Fibroblast of lung (primary cell): ENCODE data around the gene PSMC1.

ENCODE experiments used
- CTCF ChIP-seq, 2 donors: IDR thresholded peaks in 1 of 2; conservative IDR thresholded peaks in 1 of 2; 1 replicate in 1 of 2; 2 replicates in 1 of 2; pipeline ENCODE4 v1.5.1; 2011 to 2012; ENCODE audit warnings: low read length in 2 of 2, control low read depth in 1 of 2, inconsistent platforms in 1 of 2, low read depth in 1 of 2, mild to moderate bottlenecking in 1 of 2
- EZH2 ChIP-seq: IDR thresholded peaks from 2 replicates; pipeline ENCODE4 v1.5.1; 2012; ENCODE audit warnings: low read length, control low read depth, mild to moderate bottlenecking; ENCODE audit errors: missing control alignments

- no peak for TF ChIP-seq CTCF (conservative IDR thresholded peaks at IDR 0.05 in 1 of 2, IDR thresholded peaks at IDR 0.05 in 1 of 2; ENCODE audit: low read depth in 1 of 2, low read length in 2 of 2)
- TF ChIP-seq EZH2, result no peak
Observed at GRCh38 chr14:90319634-90320541, 63.5 kb downstream of the PSMC1 start.
